Measurements from ENCODE around the gene XCL1. TPM values are rescaled to one million over a fixed set of nuclear protein-coding genes. Genes with fewer than 3 reads are reported as not detected.
"Not testable (repeated sequence)": the region's sequence is repeated elsewhere in the genome, so short reads cannot be mapped to it uniquely, and the experiment has no call there.

Gene XCL1
- total RNA-seq, 1 donor from 2014 or later: not detected

DNA sequence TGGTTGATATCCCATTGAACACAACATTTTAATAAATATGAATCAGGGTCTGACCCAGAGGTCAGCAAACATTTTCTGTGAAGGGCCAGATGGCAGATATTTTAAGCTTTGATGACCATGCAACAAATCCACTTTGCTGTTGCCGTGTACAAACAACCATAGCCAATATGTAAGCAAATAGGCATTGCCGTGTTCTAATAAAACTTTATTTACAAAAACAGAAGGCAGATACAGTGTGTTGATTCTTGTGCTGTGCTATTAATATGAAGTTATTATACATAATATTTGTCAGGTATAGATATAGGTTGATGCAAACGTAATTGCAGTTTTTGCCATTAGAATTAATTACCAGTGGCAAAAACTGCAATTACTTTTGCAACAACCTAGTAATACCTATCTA lies 8.8 kb upstream of the XCL1 start:
- DNase-seq (ENCODE audit: low spot score): no peak

DNA sequence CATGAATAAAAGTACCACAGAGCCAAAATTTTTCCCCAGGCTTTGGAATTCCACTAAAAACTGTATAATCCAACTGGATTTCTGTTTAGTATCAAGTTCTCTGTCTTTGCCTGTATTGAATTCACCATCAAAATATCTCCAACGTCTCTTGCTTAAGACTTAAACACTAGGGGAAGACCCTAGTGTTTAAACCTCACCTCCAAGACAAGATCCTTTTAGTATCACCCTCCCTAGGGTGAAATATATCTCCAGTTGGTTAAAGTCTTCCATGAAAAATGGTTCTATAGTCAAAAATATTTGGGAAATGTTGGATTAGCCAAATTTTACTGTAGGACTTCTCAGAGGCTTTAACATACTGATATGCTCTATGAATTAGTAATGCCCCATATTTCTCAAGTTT lies 8.1 kb upstream of the XCL1 start:
- DNase-seq (ENCODE audit: low spot score): no peak

DNA sequence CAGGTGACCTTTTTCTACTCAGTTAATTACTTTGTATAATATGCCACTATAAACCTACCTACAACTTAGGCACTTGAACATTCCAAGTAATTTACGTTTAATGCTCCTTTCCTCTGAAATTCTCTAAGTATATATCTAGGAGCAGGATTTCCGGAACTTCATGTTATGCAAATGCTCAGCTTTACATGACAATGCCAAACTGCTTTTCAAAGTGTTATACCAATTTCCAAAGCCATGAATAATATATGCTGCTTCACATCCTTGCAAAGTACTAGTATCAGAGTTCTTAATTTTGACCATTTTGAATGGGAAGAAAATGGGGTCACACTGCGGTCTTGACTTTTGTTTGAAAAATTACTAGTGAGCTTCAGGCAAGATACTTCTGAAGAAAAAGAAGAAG lies 5.8 kb upstream of the XCL1 start:
- DNase-seq (ENCODE audit: low spot score): no peak

DNA sequence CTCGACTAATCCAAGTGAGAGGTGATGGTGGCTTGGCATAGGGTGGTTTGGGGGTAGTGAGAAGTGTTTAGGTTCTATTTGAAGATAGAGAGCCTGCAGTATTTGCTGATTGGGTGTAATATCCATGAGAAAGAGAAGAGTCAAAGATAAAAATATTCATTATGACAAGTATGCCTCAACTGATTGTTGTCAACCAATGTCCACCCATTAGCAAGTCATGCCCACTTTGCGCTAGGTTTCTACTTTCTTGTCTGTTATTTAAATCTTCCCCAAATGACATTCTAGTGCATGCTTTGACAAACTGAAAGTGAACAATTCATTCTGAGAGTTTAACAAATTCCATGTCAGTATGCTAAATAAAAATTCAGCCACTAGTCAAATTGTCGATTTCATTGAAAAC lies 3.8 kb upstream of the XCL1 start:
- no peak for DNase-seq (ENCODE audit: low spot score)

DNA sequence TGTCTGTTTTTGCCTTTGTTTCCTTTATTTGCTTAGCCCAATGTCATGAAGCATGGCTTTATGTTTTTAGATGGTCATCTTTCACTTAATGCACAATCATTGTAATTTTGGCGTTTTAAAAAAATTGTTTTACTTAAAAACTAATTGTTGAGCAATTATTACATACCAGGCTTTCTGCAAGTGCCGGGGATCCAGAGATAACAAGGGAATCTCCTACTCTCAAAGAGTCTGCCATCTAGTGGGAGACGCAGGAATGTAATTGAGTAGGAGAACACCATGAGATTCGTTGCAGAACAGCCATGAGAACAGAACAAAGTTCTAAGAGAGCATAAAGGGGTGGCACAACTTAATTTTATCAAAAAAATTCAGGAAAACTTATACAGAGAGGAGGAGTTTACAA lies 2.2 kb upstream of the XCL1 start:
- not testable (repeated sequence) for DNase-seq (ENCODE audit: low spot score)

DNA sequence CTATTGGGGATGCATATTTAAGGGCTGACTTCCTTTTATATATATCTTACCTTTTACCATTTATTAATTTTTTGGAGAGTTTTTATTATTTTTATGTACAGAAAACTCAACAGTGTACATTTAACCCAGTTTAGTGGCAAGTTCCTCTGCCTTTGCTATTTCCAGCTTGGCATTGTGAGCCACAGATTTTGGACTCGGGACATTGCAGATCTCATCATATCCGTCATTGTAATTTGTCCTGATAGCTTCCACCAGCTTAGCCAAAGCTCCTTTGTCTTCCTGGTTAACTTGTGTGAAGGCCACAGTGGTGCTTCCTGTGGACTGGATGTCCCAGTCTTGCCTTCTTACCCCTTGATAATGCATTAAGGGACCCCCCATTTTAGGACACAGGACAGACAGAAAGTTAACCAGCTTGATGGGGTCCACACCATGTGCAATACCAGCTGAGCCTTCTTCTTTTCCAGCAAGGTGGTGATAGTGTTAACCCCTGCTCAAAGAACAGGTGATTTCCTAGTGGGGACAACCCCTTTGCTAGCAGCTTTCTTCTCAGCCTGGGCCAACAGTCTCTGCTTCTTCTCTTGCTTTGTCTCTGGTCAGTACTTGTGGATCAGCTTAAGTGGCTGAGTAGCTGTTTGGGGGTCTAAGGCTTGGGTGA lies 2.3 kb downstream of the XCL1 start:
- DNase-seq (ENCODE audit: low spot score): not testable (repeated sequence)

DNA sequence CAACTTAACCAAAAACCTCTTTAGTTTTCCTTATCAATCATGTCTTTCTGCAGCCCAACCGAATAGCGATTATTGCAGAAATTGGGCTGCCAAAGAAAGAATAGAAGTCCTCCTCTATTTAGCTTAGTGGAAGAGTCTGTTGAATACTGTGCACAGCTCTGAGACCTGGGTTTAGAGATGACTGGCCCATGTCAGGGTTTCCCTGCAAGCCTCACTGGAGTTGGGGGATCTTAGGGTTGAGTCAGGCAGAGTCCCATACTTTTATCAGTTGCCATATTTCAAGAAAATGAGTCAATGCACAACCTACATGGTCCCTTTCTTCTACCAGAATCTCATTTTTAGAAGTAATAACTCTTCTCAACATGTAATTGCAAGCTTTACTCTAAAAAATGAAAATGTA lies 3.9 kb downstream of the XCL1 start:
- not testable (repeated sequence) for DNase-seq (ENCODE audit: low spot score)

DNA sequence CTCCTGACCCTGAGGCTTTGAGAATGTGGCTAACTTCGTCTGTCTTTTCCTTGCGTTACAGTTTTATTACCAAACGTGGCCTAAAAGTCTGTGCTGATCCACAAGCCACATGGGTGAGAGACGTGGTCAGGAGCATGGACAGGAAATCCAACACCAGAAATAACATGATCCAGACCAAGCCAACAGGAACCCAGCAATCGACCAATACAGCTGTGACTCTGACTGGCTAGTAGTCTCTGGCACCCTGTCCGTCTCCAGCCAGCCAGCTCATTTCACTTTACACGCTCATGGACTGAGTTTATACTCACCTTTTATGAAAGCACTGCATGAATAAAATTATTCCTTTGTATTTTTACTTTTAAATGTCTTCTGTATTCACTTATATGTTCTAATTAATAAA lies 4.6 kb downstream of the XCL1 start:
- not testable (repeated sequence) for DNase-seq (ENCODE audit: low spot score)

DNA sequence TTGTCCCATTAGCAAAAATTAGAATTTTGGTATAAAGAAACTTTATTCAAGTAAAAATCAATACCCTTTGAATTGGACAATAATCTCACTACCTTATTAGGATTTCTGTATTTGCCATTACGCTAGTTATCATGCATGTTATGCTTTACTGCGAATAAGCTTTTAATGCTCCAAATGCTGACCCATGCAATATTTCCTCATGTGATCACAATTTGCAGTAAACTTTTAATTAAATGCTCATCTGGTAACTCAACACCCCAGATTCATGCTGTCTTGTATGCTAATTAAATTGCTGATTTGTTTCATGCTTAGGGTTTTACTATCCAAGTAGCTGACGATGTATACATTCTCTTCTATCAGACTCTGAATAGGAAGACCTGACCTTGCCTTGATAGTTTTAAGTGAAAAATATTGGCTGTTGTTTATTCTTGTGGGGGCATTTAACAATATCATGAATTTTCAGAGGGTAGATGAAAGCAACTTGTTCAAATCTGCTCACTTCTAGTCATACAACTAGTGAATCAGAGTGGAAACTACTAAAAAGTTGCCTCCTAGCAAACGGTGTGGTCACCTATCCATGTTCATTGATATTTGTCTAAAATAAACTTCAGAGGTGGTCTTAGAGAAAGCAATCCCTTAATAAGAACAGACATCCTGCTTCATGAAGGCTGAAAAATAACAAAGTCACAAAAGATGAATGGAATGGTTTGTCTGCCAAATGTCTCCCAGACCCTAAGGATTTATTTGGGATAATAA lies 5.6 kb downstream of the XCL1 start:
- no peak for DNase-seq (ENCODE audit: low spot score)

DNA sequence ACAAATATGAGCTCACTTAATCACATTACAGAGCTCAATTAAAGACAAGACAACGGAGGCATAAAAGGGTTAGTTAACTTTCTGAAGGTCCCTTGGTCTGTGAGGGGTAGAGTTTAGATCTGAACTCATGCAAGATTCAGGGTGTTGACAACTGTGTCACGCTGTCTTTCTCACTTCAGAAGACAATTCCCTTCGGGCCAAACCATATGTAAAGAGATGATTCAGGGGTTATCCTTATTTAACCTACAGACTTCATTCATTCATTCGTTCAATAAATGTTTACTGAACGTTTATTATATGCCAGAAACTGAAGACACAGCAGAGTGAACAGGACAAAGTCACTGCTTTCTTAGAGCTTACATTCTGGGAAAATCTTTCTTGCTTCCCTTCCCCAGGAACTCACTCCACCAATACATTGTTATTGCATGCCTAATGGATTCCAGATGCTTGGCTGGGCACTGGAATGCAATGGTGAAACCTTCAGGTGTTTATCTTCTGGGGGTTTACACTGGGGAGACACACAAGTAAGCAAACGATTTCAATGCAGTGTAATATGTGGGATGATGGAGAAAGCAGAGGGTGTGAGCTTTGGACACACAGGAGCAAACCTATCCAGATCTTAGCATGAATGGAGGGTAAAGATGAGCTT lies 6.4 kb downstream of the XCL1 start:
- DNase-seq (ENCODE audit: low spot score): no peak

DNA sequence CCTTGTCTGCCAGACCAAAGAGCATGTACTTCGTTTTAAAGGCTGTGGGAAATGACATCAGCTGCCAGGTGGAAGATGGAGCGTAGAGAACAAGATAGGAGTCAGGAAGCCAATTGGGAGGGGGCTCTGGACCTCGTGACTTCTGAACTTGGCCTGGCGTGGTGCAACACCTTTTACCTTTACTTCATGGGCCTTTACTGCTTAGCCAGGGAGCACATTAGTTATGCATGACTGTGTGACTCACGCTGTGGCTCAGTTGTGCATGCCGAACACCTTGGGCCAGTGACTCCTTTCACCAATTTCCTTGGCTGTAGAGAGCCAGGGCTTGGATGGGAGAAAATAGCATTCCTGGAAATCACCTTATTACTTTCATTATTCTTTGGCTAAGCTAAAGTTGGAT lies 7.2 kb downstream of the XCL1 start:
- no peak for DNase-seq (ENCODE audit: low spot score)

DNA sequence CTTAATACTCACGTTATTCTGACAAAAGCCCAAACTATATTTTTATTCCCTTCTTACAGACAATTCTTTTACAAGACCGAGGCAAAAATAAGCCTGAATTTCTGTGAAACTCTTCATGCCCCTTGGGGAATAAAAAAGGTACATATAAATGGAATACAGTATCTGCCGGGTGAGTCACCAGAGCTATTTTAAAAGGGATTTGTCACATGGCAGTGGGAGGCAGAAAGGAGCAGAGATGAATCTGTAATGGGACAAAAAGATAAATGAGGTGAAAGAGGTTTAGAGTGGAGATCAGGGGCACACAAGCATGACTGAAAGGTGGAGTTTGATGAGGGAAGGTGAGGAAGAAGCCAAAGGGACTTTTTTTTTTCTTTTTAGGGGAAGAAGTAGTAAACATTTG lies 8.8 kb downstream of the XCL1 start:
- DNase-seq (ENCODE audit: low spot score): no peak

DNA sequence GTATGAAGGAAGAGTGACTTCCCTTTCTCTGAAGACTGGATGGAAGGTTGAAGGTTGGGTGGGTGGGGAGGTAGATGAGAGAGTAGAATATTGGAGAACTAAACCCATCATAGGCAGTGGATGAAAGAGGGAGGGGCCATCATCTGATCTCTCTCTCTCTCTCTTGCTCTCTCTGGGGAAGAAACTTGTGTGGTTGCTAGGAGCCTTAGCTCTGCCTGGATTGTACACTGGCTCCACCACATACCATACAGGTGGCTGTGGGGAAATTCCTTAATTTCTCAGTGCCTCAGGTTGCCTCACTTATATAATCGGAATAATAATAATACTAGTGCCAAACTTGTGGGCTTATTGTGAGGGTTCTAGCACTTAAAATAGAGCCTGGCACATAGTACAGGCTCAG lies 9.5 kb downstream of the XCL1 start:
- DNase-seq (ENCODE audit: low spot score): no peak

DNA sequence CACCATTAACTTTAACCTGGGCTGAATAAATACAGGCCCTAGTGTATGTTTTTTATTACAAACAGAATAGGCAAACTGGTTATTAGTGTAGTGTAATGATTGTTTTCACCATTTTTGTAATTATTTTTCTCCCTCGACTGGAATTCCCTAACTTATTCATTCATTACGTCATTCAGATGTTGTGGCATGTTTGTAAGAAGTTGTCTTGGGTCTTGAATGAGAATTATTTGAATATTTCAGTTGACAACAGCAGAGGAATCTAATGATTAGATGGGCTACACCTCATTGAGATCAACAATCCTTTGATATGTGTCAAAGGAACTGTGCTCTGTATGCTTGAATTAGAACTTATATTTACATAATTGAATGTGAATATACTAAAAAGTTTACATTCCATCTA lies 12.8 kb downstream of the XCL1 start:
- no peak for DNase-seq (ENCODE audit: low spot score)

DNA sequence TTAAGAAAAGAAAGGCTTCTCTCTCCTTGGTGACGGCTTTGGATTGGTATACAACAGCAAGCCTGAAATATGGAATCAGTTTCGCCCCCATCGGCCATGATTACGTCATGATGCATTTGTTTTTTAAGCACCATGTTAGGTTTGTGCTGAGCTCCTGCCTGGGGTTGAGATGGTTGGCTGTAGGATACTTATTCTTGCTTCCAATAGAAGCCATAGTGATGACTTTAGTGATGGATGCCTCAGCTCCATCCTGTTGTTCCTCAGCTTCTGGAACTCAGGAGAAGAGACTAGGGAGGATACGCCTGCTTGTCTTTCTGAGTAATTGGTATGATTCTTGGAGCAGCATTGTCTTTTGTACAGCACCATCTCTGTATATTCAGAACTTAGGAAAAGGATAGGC lies 14.7 kb downstream of the XCL1 start:
- DNase-seq (ENCODE audit: low spot score): no peak

DNA sequence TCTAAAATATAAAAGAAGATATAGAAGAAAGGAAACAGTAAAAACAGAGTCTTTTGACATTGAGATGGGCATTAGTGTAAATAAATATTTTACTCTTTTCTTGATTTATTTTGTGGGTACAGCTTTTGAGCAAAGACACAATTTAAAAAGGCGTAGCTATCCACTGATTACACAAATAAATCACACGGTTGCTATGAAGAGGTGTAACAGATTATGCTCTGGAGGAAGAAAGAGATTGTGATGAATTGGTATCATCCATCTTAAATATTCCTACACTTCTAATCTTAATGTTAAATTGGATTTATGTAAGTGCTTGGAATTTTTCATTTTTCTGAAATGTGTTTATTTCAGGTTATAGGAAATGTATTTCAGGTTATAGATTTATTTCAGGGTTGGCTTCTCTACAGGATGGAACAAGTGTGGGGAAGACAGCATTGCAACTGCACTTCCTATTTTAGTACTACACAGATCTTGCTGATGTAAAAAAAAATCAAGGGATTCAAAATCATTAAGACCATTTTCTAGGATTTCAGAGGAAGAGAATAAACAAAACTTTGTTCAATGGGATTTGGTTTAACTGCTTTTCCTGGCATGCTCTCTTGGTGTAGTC lies 15.3 kb downstream of the XCL1 start:
- DNase-seq (ENCODE audit: low spot score): no peak

DNA sequence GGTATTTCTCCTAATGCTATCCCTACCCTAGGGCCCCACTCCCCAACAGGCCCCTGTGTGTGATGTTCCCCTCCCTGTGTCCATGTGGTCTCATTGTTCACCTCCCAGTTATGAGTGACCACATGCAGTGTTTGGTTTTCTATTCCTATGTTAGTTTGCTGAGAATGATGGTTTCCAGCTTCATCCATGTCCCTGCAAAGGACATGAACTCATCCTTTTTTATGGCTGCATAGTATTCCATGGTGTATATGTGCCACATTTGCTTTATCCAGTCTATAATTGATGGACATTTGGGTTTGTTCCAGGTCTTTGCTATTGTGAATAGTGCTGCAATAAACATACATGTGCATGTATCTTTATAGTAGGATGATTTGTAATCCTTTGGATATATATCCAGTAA lies 19.0 kb downstream of the XCL1 start:
- not testable (repeated sequence) for DNase-seq (ENCODE audit: low spot score)

DNA sequence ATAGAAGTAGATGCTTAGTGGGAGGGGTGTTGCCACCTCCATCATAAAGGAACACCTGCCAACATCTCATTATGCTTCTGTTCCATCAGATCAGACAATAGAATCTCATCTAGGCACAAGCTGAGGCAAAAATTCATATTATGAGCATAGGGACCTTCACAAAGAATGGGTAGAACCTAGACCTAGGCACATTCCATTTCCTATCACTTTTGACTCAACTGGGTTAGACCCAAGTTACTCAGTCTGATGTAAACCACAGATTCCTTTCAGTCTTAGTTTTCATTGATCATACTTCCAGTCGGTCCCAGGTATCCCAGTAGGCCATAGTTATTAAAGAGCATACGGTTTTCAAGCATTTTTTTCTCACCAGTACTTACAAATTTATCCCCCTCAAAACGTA lies 21.7 kb downstream of the XCL1 start:
- DNase-seq (ENCODE audit: low spot score): no peak

DNA sequence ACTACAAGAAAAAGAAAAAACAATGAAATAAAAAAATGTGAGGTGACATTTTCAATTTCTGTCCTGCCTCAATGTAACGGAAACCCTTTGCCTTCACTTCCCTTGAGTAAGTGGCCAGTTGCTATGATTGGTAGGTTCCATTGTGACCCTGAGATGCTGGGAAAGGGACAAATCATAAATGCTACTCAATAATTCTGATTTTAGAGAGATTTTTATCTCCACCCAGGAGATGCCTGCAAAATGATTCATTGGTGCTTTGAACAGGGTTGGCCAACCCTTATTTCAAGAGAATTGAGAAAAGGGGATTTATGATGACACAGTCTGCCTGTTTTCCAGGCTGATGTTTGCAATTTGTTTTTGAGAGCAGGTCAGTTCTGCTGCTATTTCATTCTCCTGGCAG lies 22.5 kb downstream of the XCL1 start:
- DNase-seq (ENCODE audit: low spot score): no peak

DNA sequence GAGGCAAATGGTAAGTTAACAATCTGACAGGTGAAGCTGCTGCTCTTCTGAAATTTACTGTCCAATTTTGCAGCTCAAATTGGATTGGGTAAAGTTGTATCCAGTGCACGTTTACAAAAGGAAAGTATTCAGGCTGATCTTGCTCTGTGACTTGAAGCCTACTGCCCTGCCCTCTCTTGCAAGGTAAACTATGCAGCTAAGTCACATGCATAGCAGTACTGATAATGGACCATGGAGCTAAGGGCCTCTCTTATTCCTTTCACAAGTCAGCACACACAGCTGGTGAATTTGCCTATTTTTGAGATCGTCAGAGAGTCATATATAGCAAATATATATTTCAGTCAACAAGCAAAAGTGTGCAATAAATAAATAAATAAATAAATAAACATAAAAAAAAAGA lies 23.2 kb downstream of the XCL1 start:
- DNase-seq (ENCODE audit: low spot score): no peak

DNA sequence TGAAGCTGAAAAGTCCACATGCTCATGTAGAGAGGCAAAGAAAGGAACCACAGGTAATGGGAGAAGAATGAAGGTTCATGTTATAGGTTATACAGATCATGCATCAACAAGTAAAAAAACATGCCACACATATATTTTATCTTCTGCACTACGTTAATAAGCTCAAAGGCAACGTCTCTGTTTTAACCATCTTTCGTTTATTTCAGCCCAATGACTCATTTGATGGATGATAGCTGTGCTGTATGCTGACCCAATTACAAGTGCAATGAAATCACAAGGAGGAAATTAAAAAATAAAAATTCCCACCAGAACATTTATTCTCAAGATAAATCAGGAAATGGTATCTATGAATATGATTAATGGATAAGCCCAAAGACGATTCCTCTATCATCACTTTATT lies 24.6 kb downstream of the XCL1 start:
- no peak for DNase-seq (ENCODE audit: low spot score)

DNA sequence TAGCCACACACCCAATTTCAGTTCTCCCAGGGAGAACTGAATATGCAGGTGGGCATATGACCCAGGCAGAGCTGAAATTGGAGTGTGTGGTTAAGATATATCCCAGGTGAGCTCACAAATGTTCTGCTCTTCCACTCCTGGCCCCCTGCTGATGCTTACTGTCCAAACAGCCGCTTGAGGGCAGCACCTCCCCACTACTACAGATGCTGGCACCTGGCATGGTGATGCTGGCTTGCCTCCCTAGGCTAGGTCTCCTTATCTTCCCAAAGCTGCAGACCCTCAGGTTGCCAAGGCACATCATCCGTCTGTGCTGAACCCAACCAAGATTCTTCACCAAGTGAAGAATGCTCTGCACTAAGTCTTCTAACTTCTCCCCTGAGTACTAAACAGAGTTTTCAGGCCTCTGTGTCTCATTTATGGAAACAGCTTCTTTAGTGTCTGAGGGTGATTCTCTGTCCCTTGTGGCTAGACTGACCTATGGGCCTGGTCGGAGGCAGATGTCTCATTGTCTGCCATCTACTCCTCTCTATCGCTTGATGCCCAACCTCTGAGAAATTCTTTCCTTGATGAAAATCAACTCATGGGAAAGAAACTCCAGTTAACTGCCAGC lies 27.2 kb downstream of the XCL1 start:
- peak; percentile 82 for DNase-seq (ENCODE audit: low spot score)
